H9 (cell line): ENCODE results near the gene PANX2. TPM values are rescaled to one million over a fixed set of nuclear protein-coding genes. Genes with fewer than 3 reads are reported as not detected.

Experiments used
- DNase-seq: peaks from one replicate; pipeline ENCODE4 v3.0.0-alpha.2; 2017
- H2AFZ ChIP-seq: one replicate; pipeline ENCODE4 v1.6.1; 2013; ENCODE audit warnings: mild to moderate bottlenecking, low read length, control low read depth, moderate library complexity
- H2AK5ac ChIP-seq: 2 replicates; pipeline ENCODE4 v1.6.1; 2013; ENCODE audit warnings: low read length, control low read depth, mixed read lengths; ENCODE audit not compliant: insufficient read length
- H2BK120ac ChIP-seq: one replicate; pipeline ENCODE4 v1.6.1; 2013; ENCODE audit warnings: low read depth, mild to moderate bottlenecking, low read length, control low read depth, inconsistent platforms; ENCODE audit not compliant: poor library complexity, severe bottlenecking
- H2BK12ac ChIP-seq: 2 replicates; pipeline ENCODE4 v1.6.1; 2013; ENCODE audit warnings: low read length, control low read depth, mixed read lengths, low read depth; ENCODE audit not compliant: insufficient read length
- H2BK15ac ChIP-seq: 2 replicates; pipeline ENCODE4 v1.6.1; 2013; ENCODE audit warnings: low read depth, low read length, control low read depth
- H2BK20ac ChIP-seq: one replicate; pipeline ENCODE4 v1.6.1; 2013; ENCODE audit warnings: low read depth, mild to moderate bottlenecking, low read length, control low read depth, inconsistent platforms; ENCODE audit not compliant: poor library complexity, severe bottlenecking
- H2BK5ac ChIP-seq: 2 replicates; pipeline ENCODE4 v1.6.1; 2013; ENCODE audit warnings: low read length, control low read depth, mixed read lengths; ENCODE audit not compliant: insufficient read length
- H3K14ac ChIP-seq: 2 replicates; pipeline ENCODE4 v1.6.1; 2013; ENCODE audit warnings: low read length, control low read depth; ENCODE audit not compliant: insufficient read depth
- H3K18ac ChIP-seq: 2 replicates; pipeline ENCODE4 v1.6.1; 2013; ENCODE audit warnings: low read depth, mild to moderate bottlenecking, mixed read lengths, low read length, control low read depth; ENCODE audit not compliant: insufficient read length
- H3K23ac ChIP-seq: 2 replicates; pipeline ENCODE4 v1.6.1; 2013; ENCODE audit warnings: low read length, control low read depth, mixed read lengths, low read depth; ENCODE audit not compliant: insufficient read length
- H3K23me2 ChIP-seq: 2 replicates; pipeline ENCODE4 v1.6.1; 2013; ENCODE audit warnings: low read depth, mild to moderate bottlenecking, mixed read lengths, low read length, control low read depth; ENCODE audit not compliant: insufficient read length, poor library complexity, severe bottlenecking
- H3K27ac ChIP-seq: 2 replicates; pipeline ENCODE4 v1.5.1; 2013; ENCODE audit warnings: low read length, control low read depth, mixed read lengths, low read depth; ENCODE audit not compliant: insufficient read length
- H3K27me3 ChIP-seq: 2 replicates; pipeline ENCODE4 v1.6.1; 2013; ENCODE audit warnings: low read length, control low read depth, inconsistent platforms; ENCODE audit not compliant: insufficient read depth
- H3K4ac ChIP-seq: 2 replicates; pipeline ENCODE4 v1.6.1; 2013; ENCODE audit warnings: low read depth, mild to moderate bottlenecking, control low read depth, inconsistent platforms, low read length, moderate library complexity
- H3K4me1 ChIP-seq: 2 replicates; pipeline ENCODE4 v1.6.1; 2013; ENCODE audit warnings: low read length, control low read depth, inconsistent platforms; ENCODE audit not compliant: insufficient read depth
- H3K4me2 ChIP-seq: 2 replicates; pipeline ENCODE4 v1.6.1; 2013; ENCODE audit warnings: low read length, control low read depth, mixed read lengths; ENCODE audit not compliant: insufficient read length, insufficient read depth
- H3K56ac ChIP-seq: 2 replicates; pipeline ENCODE4 v1.6.1; 2013; ENCODE audit warnings: low read depth, mild to moderate bottlenecking, mixed read lengths, low read length, control low read depth; ENCODE audit not compliant: insufficient read length
- H3K79me1 ChIP-seq: 2 replicates; pipeline ENCODE4 v1.6.1; 2013; ENCODE audit warnings: low read depth, mild to moderate bottlenecking, moderate library complexity, low read length, control low read depth, inconsistent platforms; ENCODE audit not compliant: insufficient read depth, poor library complexity, severe bottlenecking
- H3K79me2 ChIP-seq: 2 replicates; pipeline ENCODE4 v1.6.1; 2013; ENCODE audit warnings: low read length, control low read depth, inconsistent platforms; ENCODE audit not compliant: insufficient read depth
- H3K9ac ChIP-seq: 2 replicates; pipeline ENCODE4 v1.6.1; 2013; ENCODE audit warnings: low read length, control low read depth, mixed read lengths; ENCODE audit not compliant: insufficient read length; ENCODE audit errors: extremely low read depth
- H3K9me3 ChIP-seq: one replicate; pipeline ENCODE4 v1.6.1; 2013; ENCODE audit warnings: low read depth, low read length, inconsistent platforms; ENCODE audit not compliant: control insufficient read depth
- H3T11ph ChIP-seq: one replicate; pipeline ENCODE4 v1.6.1; 2013; ENCODE audit warnings: mild to moderate bottlenecking, low read length, control low read depth, inconsistent platforms
- H4K20me1 ChIP-seq: one replicate; pipeline ENCODE4 v1.6.1; 2013; ENCODE audit not compliant: control insufficient read depth, insufficient read length, insufficient read depth
- H4K5ac ChIP-seq: 2 replicates; pipeline ENCODE4 v1.6.1; 2013; ENCODE audit warnings: low read depth, mild to moderate bottlenecking, mixed read lengths, low read length, control low read depth; ENCODE audit not compliant: insufficient read length
- H4K8ac ChIP-seq: replicated peaks from 2 replicates; pipeline ENCODE4 v1.6.1; 2013; ENCODE audit warnings: low read length, control low read depth, mixed read lengths, low read depth; ENCODE audit not compliant: insufficient read length
- H4K91ac ChIP-seq: 2 replicates; pipeline ENCODE4 v1.6.1; 2013; ENCODE audit warnings: low read depth, mild to moderate bottlenecking, moderate library complexity, mixed read lengths, low read length, control low read depth; ENCODE audit not compliant: insufficient read length
- H3K27ac Mint-ChIP-seq, 3 experiments: 2 replicates in 2 of 3; 3 replicates in 1 of 3; pipeline ENCODE4 v1.8.0; 2020 to 2021; ENCODE audit warnings: mixed read lengths in 3 of 3, mild to moderate bottlenecking in 1 of 3, moderate library complexity in 1 of 3
- H3K27me3 Mint-ChIP-seq: 2 replicates; pipeline ENCODE4 v1.8.0; 2021; ENCODE audit warnings: low read depth, mild to moderate bottlenecking, moderate library complexity, mixed read lengths
- H3K36me3 Mint-ChIP-seq, 3 experiments: 2 replicates in 2 of 3; 3 replicates in 1 of 3; pipeline ENCODE4 v1.8.0; 2020 to 2021; ENCODE audit warnings: low read depth in 3 of 3, mixed read lengths in 3 of 3; ENCODE audit not compliant: insufficient read depth in 1 of 3
- H3K4me1 Mint-ChIP-seq, 2 experiments: 2 replicates each; pipeline ENCODE4 v1.8.0; 2020; ENCODE audit warnings: mixed read lengths in 2 of 2
- H3K4me3 Mint-ChIP-seq, 2 experiments: 2 replicates in 1 of 2; 3 replicates in 1 of 2; pipeline ENCODE4 v1.8.0; 2020 to 2021; ENCODE audit warnings: mild to moderate bottlenecking in 2 of 2, mixed read lengths in 2 of 2, moderate library complexity in 1 of 2
- H3K9me3 Mint-ChIP-seq, 2 experiments: 2 replicates in 1 of 2; 3 replicates in 1 of 2; pipeline ENCODE4 v1.8.0; 2020; ENCODE audit warnings: mild to moderate bottlenecking in 2 of 2, mixed read lengths in 2 of 2, moderate library complexity in 1 of 2
- CTCF ChIP-seq: fragments of 200-600 bp; sonication (generic); conservative IDR thresholded peaks from 3 replicates; pipeline ENCODE4 v1.8.0; 2021; ENCODE audit warnings: antibody characterized with exemption, mild to moderate bottlenecking
- WGBS: extraction: QIAGEN DNeasy Blood & Tissue Kit; methylation state at CpG from one replicate; pipeline ENCODE4 v1.1.7; 2013; ENCODE audit warnings: missing lambda C conversion rate, low lambda C conversion rate, mixed read lengths; ENCODE audit not compliant: insufficient read length; ENCODE audit errors: extremely low coverage; 5-methylcytosine and 5-hydroxymethylcytosine counted together
- total RNA-seq: library from RNA; stranded (reverse); gene quantifications from 2 replicates; pipeline ENCODE4 v1.2.1, GENCODE V29; 2021

Gene PANX2
- total RNA-seq, 1 experiment from 2014 or later: 8.0 TPM

- Histone ChIP-seq H2BK5ac (no peak overlapping the region), H4K20me1 (no peaks in the 10 kb centered on the region), H3K4ac (no peak overlapping the region), H2BK15ac (no peak overlapping the region), H3K9me3 (no peaks in the 10 kb centered on the region), H2AK5ac (no peak overlapping the region), H3K18ac (no peak overlapping the region), H4K8ac (no peak overlapping the region), H3K14ac (no peak overlapping the region), H3K27ac (no peak overlapping the region), H4K91ac (no peak overlapping the region), H3K23ac (no peak overlapping the region), H3K56ac (no peak overlapping the region), H2AFZ (no peak overlapping the region), H3K23me2 (no peaks in the 10 kb centered on the region), H2BK120ac (no peak overlapping the region), H3K4me2 (no peak overlapping the region), H3K79me1 (no peaks in the 10 kb centered on the region), H3K4me1 (no peaks in the 10 kb centered on the region), H3K79me2 (no peaks in the 10 kb centered on the region), H4K5ac (no peak overlapping the region), H2BK20ac (no peak overlapping the region), H3T11ph (no peak overlapping the region), H3K9ac (no peak overlapping the region), H2BK12ac (no peak overlapping the region), H3K27me3 (no peaks in the 10 kb centered on the region)
- H3K27me3 Mint-ChIP-seq: peaks cover 60% of the 10 kb centered on the region
- no peak for DNase-seq
- H3K27ac Mint-ChIP-seq: no peak overlapping the region
- H3K4me3 Mint-ChIP-seq: no peak overlapping the region
- no peaks in the 10 kb centered on the region; a peak in 1 of 7 replicates for H3K36me3 Mint-ChIP-seq
- no peak for TF ChIP-seq CTCF
- H3K4me1 Mint-ChIP-seq: peaks cover 0 to 6% of the 10 kb centered on the region in 2 experiments; a peak in 3 of 4 replicates
- peaks cover 3 to 5% of the 10 kb centered on the region in 2 experiments; a peak in 4 of 5 replicates for H3K9me3 Mint-ChIP-seq
- no CpG with 5 or more reads among the region's 4 CpGs for WGBS
These were observed 47.4 kb upstream of the PANX2 start for GRCh38 chr22:50123119-50123518.
